SK-N-SH (cell line): ENCODE results near the gene ZSCAN22. TPM values are rescaled to one million over a fixed set of nuclear protein-coding genes. Genes with fewer than 3 reads are reported as not detected.

ENCODE experiments used
- CTCF ChIA-PET: fragments of 300-600, 350-600 bp; formaldehyde crosslinking; extraction: SDS; loops from one replicate; lab custom pipeline; 2021; lab: Yijun Ruan, JAX
- POLR2A ChIA-PET: fragments of 350-600 bp; sonication (Branson Sonifier 250); formaldehyde crosslinking; extraction: SDS; loops from one replicate; lab custom pipeline; 2020; ENCODE audit warnings: antibody characterized with exemption, inconsistent platforms; lab: Yijun Ruan, JAX
- DNase-seq: peaks from one replicate; pipeline ENCODE4 v3.0.0; 2012
- H2AFZ ChIP-seq: fragments of 200-600 bp; sonication (generic); 2 replicates; pipeline ENCODE4 v1.8.1; 2016; ENCODE audit warnings: antibody characterized with exemption, mild to moderate bottlenecking, low read depth
- H3F3A ChIP-seq: fragments of 200-600 bp; sonication (generic); replicated peaks from 2 replicates; pipeline ENCODE3; 2016; ENCODE audit warnings: antibody characterized with exemption, mild to moderate bottlenecking; ENCODE audit not compliant: insufficient read depth
- H3K27ac ChIP-seq, 2 experiments: fragments of 200-500 bp in 1 of 2; fragments of 200-600 bp in 1 of 2; sonication (Bioruptor generic) in 1 of 2; sonication (generic), shearing (Covaris generic) in 1 of 2; 2 replicates each; pipeline versions ENCODE4 v1.5.1 to v1.6.1; 2014 to 2016; ENCODE audit warnings: low read depth in 2 of 2, inconsistent platforms in 1 of 2, low read length in 1 of 2, mild to moderate bottlenecking in 1 of 2, mixed read lengths in 1 of 2
- H3K27me3 ChIP-seq: fragments of 200-600 bp; sonication (generic), shearing (Covaris generic); 2 replicates; pipeline ENCODE4 v1.6.1; 2016; ENCODE audit warnings: mixed run types; ENCODE audit not compliant: insufficient read depth
- H3K36me3 ChIP-seq, 2 experiments: fragments of 200-500 bp in 1 of 2; fragments of 200-600 bp in 1 of 2; sonication (Bioruptor generic) in 1 of 2; sonication (generic) in 1 of 2; replicated peaks in 1 of 2; 2 replicates each; pipeline versions ENCODE3 to v1.5.1; 2014 to 2016; ENCODE audit warnings: low read length in 1 of 2, mild to moderate bottlenecking in 1 of 2; ENCODE audit not compliant: insufficient read depth in 2 of 2, control insufficient read depth in 1 of 2
- H3K4me1 ChIP-seq, 2 experiments: fragments of 200-500 bp in 1 of 2; fragments of 200-600 bp in 1 of 2; sonication (Bioruptor generic) in 1 of 2; sonication (generic), shearing (Covaris generic) in 1 of 2; 2 replicates each; pipeline versions ENCODE4 v1.5.1 to v1.6.1; 2014 to 2016; ENCODE audit warnings: low read depth in 1 of 2, low read length in 1 of 2, mixed run types in 1 of 2; ENCODE audit not compliant: insufficient read depth in 2 of 2, control insufficient read depth in 1 of 2
- H3K4me2 ChIP-seq: fragments of 200-600 bp; sonication (generic), shearing (Covaris generic); 2 replicates; pipeline ENCODE4 v1.6.1; 2017; ENCODE audit warnings: mixed run types
- H3K4me3 ChIP-seq, 2 experiments: fragments of 200-500 bp in 1 of 2; fragments of 200-600 bp in 1 of 2; sonication (Bioruptor generic) in 1 of 2; sonication (generic), shearing (Covaris generic) in 1 of 2; 2 replicates each; pipeline versions ENCODE4 v1.5.1 to v1.8.1; 2014 to 2016; ENCODE audit warnings: low read depth in 2 of 2, inconsistent platforms in 1 of 2, low read length in 1 of 2, mild to moderate bottlenecking in 1 of 2, mixed read lengths in 1 of 2, moderate library complexity in 1 of 2
- H3K79me2 ChIP-seq: fragments of 200-600 bp; sonication (generic); 2 replicates; pipeline ENCODE4 v1.8.1; 2017; ENCODE audit warnings: mild to moderate bottlenecking; ENCODE audit not compliant: insufficient read depth
- H3K9ac ChIP-seq: fragments of 200-600 bp; sonication (generic); 2 replicates; pipeline ENCODE4 v1.6.1; 2017; ENCODE audit warnings: mixed run types
- H3K9me2 ChIP-seq: fragments of 200-600 bp; sonication (generic); 2 replicates; pipeline ENCODE4 v1.6.1; 2017; ENCODE audit warnings: mixed run types
- H3K9me3 ChIP-seq: fragments of 200-600 bp; sonication (generic); 2 replicates; pipeline ENCODE4 v1.6.1; 2017; ENCODE audit warnings: mixed run types, mild to moderate bottlenecking, moderate library complexity
- H4K20me1 ChIP-seq: fragments of 200-600 bp; sonication (generic); 2 replicates; pipeline ENCODE4 v1.6.1; 2017; ENCODE audit warnings: mild to moderate bottlenecking, mixed run types; ENCODE audit not compliant: insufficient read depth
- CHD2 ChIP-seq: fragments of 150-350 bp; IDR thresholded peaks from 2 replicates; pipeline ENCODE4 v1.6.1; 2018; ENCODE audit warnings: low read length; ENCODE audit not compliant: partially characterized antibody
- ELF1 ChIP-seq: IDR thresholded peaks from 2 replicates; pipeline ENCODE4 v1.4.0; 2012
- EP300 ChIP-seq, 2 experiments: IDR thresholded peaks; 2 replicates each; pipeline versions ENCODE4 v1.4.0 to v1.6.1; 2012; ENCODE audit warnings: borderline replicate concordance in 1 of 2, low read depth in 1 of 2, low read length in 1 of 2
- FOXJ3 ChIP-seq: sonication (generic); formaldehyde crosslinking; IDR thresholded peaks from 2 replicates; pipeline ENCODE4 v1.5.1; 2020; ENCODE audit warnings: mild to moderate bottlenecking, missing genetic modification reagents
- FOXM1 ChIP-seq: IDR thresholded peaks from 2 replicates; pipeline ENCODE4 v1.4.0; 2012; ENCODE audit warnings: low read depth, mild to moderate bottlenecking
- MAX ChIP-seq: IDR thresholded peaks from 2 replicates; pipeline ENCODE4 v1.4.0; 2012; ENCODE audit warnings: low read depth
- NFIC ChIP-seq: IDR thresholded peaks from 2 replicates; pipeline ENCODE4 v1.4.0; 2012; ENCODE audit warnings: borderline replicate concordance
- NRF1 ChIP-seq: IDR thresholded peaks from 2 replicates; pipeline ENCODE4 v1.6.1; 2012; ENCODE audit warnings: low read depth, mild to moderate bottlenecking, low read length
- POLR2AphosphoS5 ChIP-seq: IDR thresholded peaks from 2 replicates; pipeline ENCODE4 v1.6.1; 2012; ENCODE audit warnings: low read depth, low read length
- RFX5 ChIP-seq: IDR thresholded peaks from 2 replicates; pipeline ENCODE4 v1.6.1; 2012; ENCODE audit warnings: mild to moderate bottlenecking, improper control_type of control experiment, low read length
- SIN3A ChIP-seq: IDR thresholded peaks from 2 replicates; pipeline ENCODE4 v1.6.1; 2012; ENCODE audit warnings: low read depth, mild to moderate bottlenecking, low read length, moderate library complexity, borderline replicate concordance
- SMC3 ChIP-seq: IDR thresholded peaks from 2 replicates; pipeline ENCODE4 v1.6.1; 2012; ENCODE audit warnings: low read depth, low read length, improper control_type of control experiment
- TAF1 ChIP-seq: IDR thresholded peaks from 2 replicates; pipeline ENCODE4 v1.6.1; 2012; ENCODE audit warnings: low read depth, mild to moderate bottlenecking, low read length, moderate library complexity, borderline replicate concordance
- TCF12 ChIP-seq: IDR thresholded peaks from 2 replicates; pipeline ENCODE4 v1.4.0; 2012
- TEAD4 ChIP-seq: IDR thresholded peaks from 2 replicates; pipeline ENCODE4 v1.4.0; 2012; ENCODE audit warnings: mild to moderate bottlenecking, borderline replicate concordance; ENCODE audit not compliant: insufficient read depth
- USF2 ChIP-seq: fragments of 150-350 bp; IDR thresholded peaks from 2 replicates; pipeline ENCODE4 v1.6.1; 2017; ENCODE audit warnings: antibody characterized with exemption, low read length, low read depth, borderline replicate concordance
- YY1 ChIP-seq: IDR thresholded peaks from 2 replicates; pipeline ENCODE4 v1.4.0; 2012; ENCODE audit warnings: low read depth, mild to moderate bottlenecking
- ZBTB33 ChIP-seq: IDR thresholded peaks from 2 replicates; pipeline ENCODE4 v1.4.0; 2012; ENCODE audit warnings: low read depth, borderline replicate concordance
- WGBS: methylation state at CpG from one replicate; pipeline ENCODE4 v1.1.6; 2017; ENCODE audit warnings: low lambda C conversion rate; 5-methylcytosine and 5-hydroxymethylcytosine counted together
- polyA plus RNA-seq, 3 experiments: library from polyadenylated mRNA; depleted of rRNA; stranded (reverse); fragments of >200 nt; gene quantifications; 2 replicates each; pipeline ENCODE4 v1.2.3, GENCODE V29; 2012
- TF ChIP-seq, protein P1 (sequence below): IDR thresholded peaks from 2 replicates; pipeline ENCODE4 v1.4.0; 2012; ENCODE audit warnings: low read depth, borderline replicate concordance
- TF ChIP-seq, protein P2 (sequence below): fragments of 150-350 bp; IDR thresholded peaks from 2 replicates; pipeline ENCODE4 v1.6.1; 2016; ENCODE audit warnings: mild to moderate bottlenecking, low read depth, low read length
- TF ChIP-seq, protein P3 (sequence below): IDR thresholded peaks from 2 replicates; pipeline ENCODE4; 2012

The ZSCAN22 gene
- polyA plus RNA-seq, 1 of the 3 experiments (the other 2 are of a cell fraction): 2.3 TPM

- CTCF ChIA-PET: interaction anchor here (0.7 to 1.1 kb wide), 3 partner anchors 17 to 139 kb away, joined by 3 read pairs; partner anchors contain the start of gene ZBTB45
- peak; percentile 65; the same call in 1 of the 2 replicates for TF ChIP-seq ZBTB33
- peak; percentile 87 for TF ChIP-seq MAX
- peak; percentile 93 for TF ChIP-seq TAF1
- TF ChIP-seq RFX5: peak; percentile 14; the same call in 1 of the 2 replicates
- no peak for TF ChIP-seq FOXM1
- no peak for TF ChIP-seq TEAD4
- TF ChIP-seq NFIC: no peak
- TF ChIP-seq ELF1: peak; percentile 97
- peak; percentile 43; the same call in 1 of the 2 replicates for TF ChIP-seq TCF12
- TF ChIP-seq NRF1: 0 out of 2 replicates have a peak, but pooled peaks have one; percentile 31
- TF ChIP-seq, protein P1, sequence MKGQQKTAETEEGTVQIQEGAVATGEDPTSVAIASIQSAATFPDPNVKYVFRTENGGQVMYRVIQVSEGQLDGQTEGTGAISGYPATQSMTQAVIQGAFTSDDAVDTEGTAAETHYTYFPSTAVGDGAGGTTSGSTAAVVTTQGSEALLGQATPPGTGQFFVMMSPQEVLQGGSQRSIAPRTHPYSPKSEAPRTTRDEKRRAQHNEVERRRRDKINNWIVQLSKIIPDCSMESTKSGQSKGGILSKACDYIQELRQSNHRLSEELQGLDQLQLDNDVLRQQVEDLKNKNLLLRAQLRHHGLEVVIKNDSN: peak; percentile 76
- TF ChIP-seq, protein P2, sequence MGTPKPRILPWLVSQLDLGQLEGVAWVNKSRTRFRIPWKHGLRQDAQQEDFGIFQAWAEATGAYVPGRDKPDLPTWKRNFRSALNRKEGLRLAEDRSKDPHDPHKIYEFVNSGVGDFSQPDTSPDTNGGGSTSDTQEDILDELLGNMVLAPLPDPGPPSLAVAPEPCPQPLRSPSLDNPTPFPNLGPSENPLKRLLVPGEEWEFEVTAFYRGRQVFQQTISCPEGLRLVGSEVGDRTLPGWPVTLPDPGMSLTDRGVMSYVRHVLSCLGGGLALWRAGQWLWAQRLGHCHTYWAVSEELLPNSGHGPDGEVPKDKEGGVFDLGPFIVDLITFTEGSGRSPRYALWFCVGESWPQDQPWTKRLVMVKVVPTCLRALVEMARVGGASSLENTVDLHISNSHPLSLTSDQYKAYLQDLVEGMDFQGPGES: peak; percentile 69
- peak; percentile 67 for TF ChIP-seq CHD2
- TF ChIP-seq SMC3: no peak; the same call in 1 of the 2 replicates
- TF ChIP-seq EP300 (IDR thresholded peaks at IDR 0.05; ENCODE audit: borderline replicate concordance in 1 of 2, low read depth in 1 of 2, low read length in 1 of 2): peak in 1 of 2 experiments; percentile 1; a peak in 1 of 4 replicates
- TF ChIP-seq YY1: peak; percentile 74; the same call in 1 of the 2 replicates
- peak; percentile 67 for TF ChIP-seq POLR2AphosphoS5
- TF ChIP-seq FOXJ3 (CRISPR knock-in tag): peak; percentile 72
- TF ChIP-seq, protein P3, sequence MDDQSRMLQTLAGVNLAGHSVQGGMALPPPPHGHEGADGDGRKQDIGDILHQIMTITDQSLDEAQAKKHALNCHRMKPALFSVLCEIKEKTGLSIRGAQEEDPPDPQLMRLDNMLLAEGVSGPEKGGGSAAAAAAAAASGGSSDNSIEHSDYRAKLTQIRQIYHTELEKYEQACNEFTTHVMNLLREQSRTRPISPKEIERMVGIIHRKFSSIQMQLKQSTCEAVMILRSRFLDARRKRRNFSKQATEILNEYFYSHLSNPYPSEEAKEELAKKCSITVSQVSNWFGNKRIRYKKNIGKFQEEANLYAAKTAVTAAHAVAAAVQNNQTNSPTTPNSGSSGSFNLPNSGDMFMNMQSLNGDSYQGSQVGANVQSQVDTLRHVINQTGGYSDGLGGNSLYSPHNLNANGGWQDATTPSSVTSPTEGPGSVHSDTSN: peak; percentile 99
- TF ChIP-seq SIN3A: 0 out of 2 replicates have a peak, but pooled peaks have one; percentile 63
- no peak for TF ChIP-seq USF2
These were observed 54.1 kb downstream of the ZSCAN22 start, which contains the start of gene ZNF837 for GRCh38 chr19:58380662-58381459. ZNF837 (minus strand) TSS chr19:58381030; CDS start chr19:58369332, 11,698 bp downstream.

More at GRCh38 chr19:58380662-58381459, 54.1 kb downstream of the ZSCAN22 start, which contains the start of gene ZNF837:
- H3K4me3 ChIP-seq: peak within 1 kb of the TSS; percentile 56 to 99
- H3K36me3 ChIP-seq: no peaks in the 10 kb centered on the region
- peak within 1 kb of the TSS; percentile 84 for H3K9ac ChIP-seq
- POLR2A ChIA-PET: interaction anchor here (0.8 to 1.2 kb wide), 3 partner anchors 16 to 19 kb away, joined by 3 to 9 read pairs (median 7); partner anchors contain the start of gene ZNF497
- peak within 1 kb of the TSS; percentile 79; the same call in 1 of the 2 replicates for H2AFZ ChIP-seq
- H3K27me3 ChIP-seq: no peaks in the 10 kb centered on the region
- H3K4me1 ChIP-seq: peaks cover 12 to 28% of the 10 kb centered on the region in 2 experiments; a peak in 2 of 4 replicates
- WGBS: under 1% methylated on average over 26 of the region's 83 CpGs
- peak within 1 kb of the TSS; percentile 81 to 89 for H3K27ac ChIP-seq
- peak; percentile 93 for DNase-seq
- H3K9me3 ChIP-seq: no peaks in the 10 kb centered on the region
- H3K9me2 ChIP-seq: no peaks in the 10 kb centered on the region
- H3K4me2 ChIP-seq: peak within 1 kb of the TSS; percentile 98
- peaks cover 12% of the 10 kb centered on the region for H3F3A ChIP-seq
- no peaks in the 10 kb centered on the region for H4K20me1 ChIP-seq
- H3K79me2 ChIP-seq: peaks cover 26% of the 10 kb centered on the region
